HuH-7 (cell line): ENCODE data around the gene WDR90.
A peak's percentile ranks its signal among the peaks of the same experiment; 100 is the strongest.

Experiments
- DNase-seq: peaks from one replicate; pipeline ENCODE4 v3.0.0; 2011; ENCODE audit warnings: low spot score

WDR90 gene

GRCh38 chr16:626787-627453, 22.2 kb upstream of the WDR90 start:
- no peak for DNase-seq

- no peak for DNase-seq
Observed at GRCh38 chr16:627454-628239, 21.5 kb upstream of the WDR90 start.

DNA sequence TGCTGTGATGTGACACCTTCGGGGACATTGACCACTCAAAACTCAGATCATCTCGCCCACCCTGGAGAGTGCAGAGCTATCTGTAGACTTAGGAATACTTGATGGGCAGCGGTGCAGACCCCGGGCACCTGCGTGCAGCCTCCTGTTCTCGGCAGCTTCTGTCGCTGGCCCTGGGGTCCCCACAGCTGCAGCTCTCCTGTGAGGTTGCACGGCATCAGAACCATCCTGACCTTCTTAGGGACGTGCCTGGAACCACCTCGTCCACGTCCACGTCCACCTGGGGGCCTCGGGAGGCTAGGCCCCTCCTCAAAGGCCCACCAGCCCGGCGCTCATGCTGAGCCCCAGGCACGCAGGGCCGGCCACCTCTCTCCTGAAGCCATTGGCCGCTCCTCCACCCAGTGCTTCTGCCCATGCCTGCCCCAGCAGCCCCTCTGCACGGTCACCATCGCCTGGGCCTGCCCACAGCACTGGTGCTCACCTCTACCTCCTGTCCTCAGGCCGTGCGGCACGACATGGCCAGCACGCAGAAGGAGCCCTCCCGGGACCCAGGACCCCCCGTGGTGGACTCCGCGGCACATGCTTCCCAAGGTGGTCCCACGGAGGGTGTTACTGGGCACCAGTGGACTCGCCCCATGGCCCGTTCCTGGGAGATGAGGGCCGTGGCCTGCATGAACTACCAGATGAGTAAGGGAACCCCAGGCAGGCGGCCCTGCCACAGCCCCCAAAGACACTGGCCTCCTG, 20.7 kb upstream of the WDR90 start:
- DNase-seq: no peak

DNA sequence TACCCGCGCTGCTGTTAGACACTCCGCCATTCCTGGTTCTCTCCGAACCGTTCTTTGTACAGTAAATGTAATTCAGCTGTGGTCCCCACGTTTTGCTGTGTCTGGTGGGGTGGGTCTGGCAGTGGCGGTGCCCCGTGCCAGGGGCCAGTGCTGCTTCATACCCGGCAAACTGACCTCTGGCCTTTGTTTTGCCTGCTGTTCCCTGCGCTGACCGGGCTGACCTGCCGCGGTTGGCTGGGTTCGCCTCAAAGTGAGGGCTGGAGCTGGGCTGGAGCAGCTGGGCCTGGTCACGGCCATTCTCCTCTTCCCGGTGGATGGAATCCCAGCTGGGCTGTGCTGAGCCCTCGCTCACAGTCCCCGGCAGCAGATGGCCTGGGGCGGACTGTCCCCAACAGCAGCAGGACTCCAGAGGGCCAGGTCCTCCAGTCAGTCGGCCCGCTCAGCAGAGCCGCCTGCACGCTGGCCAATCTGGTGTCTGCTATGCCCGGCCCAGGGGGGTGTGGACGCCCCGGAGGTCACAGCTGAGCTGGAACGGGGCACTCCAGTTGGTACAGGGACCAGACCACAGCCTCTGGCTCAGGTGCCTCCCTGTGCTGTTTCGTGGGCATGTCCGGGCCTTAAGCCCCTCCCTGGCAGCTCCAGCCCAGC, 19.9 kb upstream of the WDR90 start:
- DNase-seq: no peak

GRCh38 chr16:629833-630248, 19.3 kb upstream of the WDR90 start:
- DNase-seq: no peak

DNA sequence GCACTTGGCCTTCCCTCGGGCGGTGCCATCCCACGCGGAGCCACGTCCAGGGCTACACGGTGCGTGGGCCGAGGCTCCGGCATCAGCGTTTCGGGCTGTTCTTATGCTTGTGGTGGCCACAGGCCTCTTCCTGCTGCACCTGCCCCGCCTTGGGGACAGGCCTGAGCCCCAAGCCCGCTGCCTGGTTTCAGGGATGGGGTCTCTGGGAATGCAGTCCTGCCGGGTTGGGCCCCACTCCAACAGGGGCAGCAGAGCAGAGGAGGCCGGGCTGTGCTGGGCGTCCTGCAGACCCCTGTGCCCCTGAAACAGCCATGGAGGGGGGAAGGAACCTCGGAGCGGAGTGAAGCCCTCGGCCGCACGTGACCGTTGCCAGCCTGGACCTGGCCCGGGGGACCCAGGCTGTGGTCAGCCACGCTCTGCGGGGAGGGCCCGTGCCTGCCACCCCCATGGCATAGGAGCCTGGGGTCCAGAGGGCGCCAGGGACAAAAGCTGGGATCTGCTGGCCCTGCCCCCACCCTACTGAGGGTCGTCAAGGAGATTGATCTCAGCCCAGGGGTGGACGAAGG, 18.8 kb upstream of the WDR90 start:
- no peak for DNase-seq

- DNase-seq: no peak
Observed at GRCh38 chr16:630815-631405, 18.3 kb upstream of the WDR90 start, which contains the start of gene WFIKKN1. TSS of gene WFIKKN1 (plus strand) at chr16:630985. CDS start at chr16:631254, 269 bp downstream.

DNA sequence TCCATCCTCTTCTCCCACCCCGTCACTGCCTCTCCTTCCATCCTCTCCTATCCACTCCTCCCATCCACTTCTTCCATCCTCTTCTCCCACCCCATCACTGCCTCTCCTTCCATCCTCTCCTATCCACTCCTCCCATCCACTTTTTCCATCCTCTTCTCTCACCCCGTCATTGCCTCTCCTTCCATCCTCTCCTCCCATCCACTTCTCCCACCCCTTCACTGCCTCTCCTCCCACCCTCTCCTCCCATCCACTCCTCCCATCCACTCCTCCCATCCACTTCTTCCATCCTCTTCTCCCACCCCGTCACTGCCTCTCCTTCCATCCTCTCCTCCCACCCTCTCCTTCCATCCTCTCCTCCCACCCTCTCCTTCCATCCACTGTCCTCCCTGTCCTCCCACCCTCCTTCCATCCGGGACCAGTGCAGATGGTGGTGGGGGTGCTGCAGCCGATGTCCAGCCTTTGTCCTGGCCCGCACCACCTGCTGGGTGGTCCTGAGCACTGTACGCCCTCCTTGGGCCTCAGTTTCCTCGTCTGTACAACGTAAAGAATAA, 17.3 kb upstream of the WDR90 start:
- DNase-seq: no peak

- DNase-seq: no peak
Observed at GRCh38 chr16:632486-633335, 16.5 kb upstream of the WDR90 start.

- DNase-seq: no peak
Observed at GRCh38 chr16:633336-634050, 15.7 kb upstream of the WDR90 start.

- DNase-seq: no peak
Observed at GRCh38 chr16:634051-634670, 15.0 kb upstream of the WDR90 start.

GRCh38 chr16:634996-635395, 14.2 kb upstream of the WDR90 start:
- DNase-seq: no peak

- no peak for DNase-seq
Observed at GRCh38 chr16:635573-636205, 13.5 kb upstream of the WDR90 start.

- DNase-seq: peak; percentile 87
Observed at GRCh38 chr16:636206-637080, 12.7 kb upstream of the WDR90 start, which contains the start of gene METTL26. TSS of gene METTL26 (minus strand) at chr16:636305. CDS start at chr16:636290, 15 bp downstream.

DNA sequence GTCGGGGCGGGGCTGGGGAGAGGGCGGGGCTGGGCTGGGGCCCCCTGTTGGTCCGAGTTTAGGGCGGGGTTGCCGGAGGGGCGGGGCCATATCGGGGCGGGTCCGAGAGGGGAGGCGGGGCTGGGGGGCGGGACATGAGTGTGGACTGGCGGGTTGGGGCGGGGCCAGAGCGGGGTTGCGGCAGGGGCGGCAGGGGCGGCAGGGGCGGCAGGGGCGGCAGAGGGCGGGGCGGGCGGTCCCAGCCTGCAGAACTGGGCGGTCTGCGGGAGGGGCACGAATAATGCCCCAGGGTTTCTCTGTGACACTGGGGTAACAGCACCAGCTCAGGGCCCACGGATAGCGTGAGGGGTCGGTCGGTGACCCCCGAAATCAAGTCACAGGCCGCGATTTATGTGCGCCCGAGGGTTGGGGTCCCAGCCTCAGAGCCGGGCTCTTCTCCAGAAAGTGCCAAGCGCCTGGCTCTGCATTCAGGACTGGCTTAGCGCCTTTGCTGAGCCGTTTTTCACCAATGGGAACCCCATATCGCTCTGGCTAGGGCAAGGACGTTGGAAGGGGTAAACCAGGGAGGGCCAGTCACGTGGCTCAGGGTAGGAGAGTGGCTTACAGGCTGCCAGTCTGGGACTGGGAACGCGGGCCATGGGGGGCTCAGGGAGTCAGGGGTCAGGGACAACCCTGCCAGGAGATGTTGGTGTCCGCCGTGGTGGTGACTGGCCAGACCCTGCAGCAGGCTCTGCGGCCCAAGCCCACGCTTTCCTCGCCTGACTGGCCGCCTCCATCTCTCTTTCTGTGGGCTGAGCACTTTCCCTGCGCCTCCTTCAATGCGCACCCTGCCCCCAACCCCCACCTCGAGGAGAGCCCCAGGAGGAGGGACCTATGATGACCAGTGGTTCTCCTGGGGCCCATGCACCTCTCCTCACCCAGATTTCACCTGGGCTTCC, 11.8 kb upstream of the WDR90 start:
- DNase-seq: peak; percentile 90

DNA sequence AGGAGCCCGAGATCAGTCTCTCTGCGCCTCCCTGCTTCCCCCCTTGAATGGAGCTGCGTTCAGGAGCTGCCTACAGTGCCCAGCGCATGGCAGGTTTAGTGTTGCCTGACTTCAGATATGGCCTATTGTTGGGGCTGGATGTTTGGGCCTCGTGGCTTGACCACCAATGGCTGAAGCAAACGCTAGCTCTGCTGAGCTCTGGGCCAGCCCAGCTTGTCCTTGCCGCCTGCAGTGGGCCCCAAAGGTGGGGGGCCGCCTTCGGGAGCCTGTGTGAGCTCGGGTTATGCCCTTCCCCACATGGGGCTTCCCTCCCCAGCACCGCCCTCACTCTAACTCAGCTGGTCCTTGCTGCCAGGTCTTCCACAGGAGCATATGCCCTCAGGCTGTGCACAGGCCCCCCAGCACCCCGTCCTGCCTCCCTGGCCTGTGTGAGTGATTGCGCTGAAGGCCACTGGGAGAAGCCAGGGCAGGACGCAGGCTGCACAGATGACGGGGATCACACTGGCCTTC, 11.1 kb upstream of the WDR90 start:
- DNase-seq: no peak
